H9 (cell line): Measurements from ENCODE around the gene ATOH7. TPM values are rescaled to one million over a fixed set of nuclear protein-coding genes. Genes with fewer than 3 reads are reported as not detected.

Experiments used
- DNase-seq: peaks from one replicate; pipeline ENCODE4 v3.0.0-alpha.2; 2017
- H2AFZ ChIP-seq: one replicate; pipeline ENCODE4 v1.6.1; 2013; ENCODE audit warnings: mild to moderate bottlenecking, low read length, control low read depth, moderate library complexity
- H2AK5ac ChIP-seq: 2 replicates; pipeline ENCODE4 v1.6.1; 2013; ENCODE audit warnings: low read length, control low read depth, mixed read lengths; ENCODE audit not compliant: insufficient read length
- H2BK120ac ChIP-seq: one replicate; pipeline ENCODE4 v1.6.1; 2013; ENCODE audit warnings: low read depth, mild to moderate bottlenecking, low read length, control low read depth, inconsistent platforms; ENCODE audit not compliant: poor library complexity, severe bottlenecking
- H2BK12ac ChIP-seq: 2 replicates; pipeline ENCODE4 v1.6.1; 2013; ENCODE audit warnings: low read length, control low read depth, mixed read lengths, low read depth; ENCODE audit not compliant: insufficient read length
- H2BK15ac ChIP-seq: 2 replicates; pipeline ENCODE4 v1.6.1; 2013; ENCODE audit warnings: low read depth, low read length, control low read depth
- H2BK20ac ChIP-seq: one replicate; pipeline ENCODE4 v1.6.1; 2013; ENCODE audit warnings: low read depth, mild to moderate bottlenecking, low read length, control low read depth, inconsistent platforms; ENCODE audit not compliant: poor library complexity, severe bottlenecking
- H2BK5ac ChIP-seq: 2 replicates; pipeline ENCODE4 v1.6.1; 2013; ENCODE audit warnings: low read length, control low read depth, mixed read lengths; ENCODE audit not compliant: insufficient read length
- H3K14ac ChIP-seq: 2 replicates; pipeline ENCODE4 v1.6.1; 2013; ENCODE audit warnings: low read length, control low read depth; ENCODE audit not compliant: insufficient read depth
- H3K18ac ChIP-seq: 2 replicates; pipeline ENCODE4 v1.6.1; 2013; ENCODE audit warnings: low read depth, mild to moderate bottlenecking, mixed read lengths, low read length, control low read depth; ENCODE audit not compliant: insufficient read length
- H3K23ac ChIP-seq: 2 replicates; pipeline ENCODE4 v1.6.1; 2013; ENCODE audit warnings: low read length, control low read depth, mixed read lengths, low read depth; ENCODE audit not compliant: insufficient read length
- H3K23me2 ChIP-seq: 2 replicates; pipeline ENCODE4 v1.6.1; 2013; ENCODE audit warnings: low read depth, mild to moderate bottlenecking, mixed read lengths, low read length, control low read depth; ENCODE audit not compliant: insufficient read length, poor library complexity, severe bottlenecking
- H3K27ac ChIP-seq: 2 replicates; pipeline ENCODE4 v1.5.1; 2013; ENCODE audit warnings: low read length, control low read depth, mixed read lengths, low read depth; ENCODE audit not compliant: insufficient read length
- H3K27me3 ChIP-seq: 2 replicates; pipeline ENCODE4 v1.6.1; 2013; ENCODE audit warnings: low read length, control low read depth, inconsistent platforms; ENCODE audit not compliant: insufficient read depth
- H3K4ac ChIP-seq: 2 replicates; pipeline ENCODE4 v1.6.1; 2013; ENCODE audit warnings: low read depth, mild to moderate bottlenecking, control low read depth, inconsistent platforms, low read length, moderate library complexity
- H3K4me1 ChIP-seq: 2 replicates; pipeline ENCODE4 v1.6.1; 2013; ENCODE audit warnings: low read length, control low read depth, inconsistent platforms; ENCODE audit not compliant: insufficient read depth
- H3K4me2 ChIP-seq: 2 replicates; pipeline ENCODE4 v1.6.1; 2013; ENCODE audit warnings: low read length, control low read depth, mixed read lengths; ENCODE audit not compliant: insufficient read length, insufficient read depth
- H3K56ac ChIP-seq: 2 replicates; pipeline ENCODE4 v1.6.1; 2013; ENCODE audit warnings: low read depth, mild to moderate bottlenecking, mixed read lengths, low read length, control low read depth; ENCODE audit not compliant: insufficient read length
- H3K79me1 ChIP-seq: 2 replicates; pipeline ENCODE4 v1.6.1; 2013; ENCODE audit warnings: low read depth, mild to moderate bottlenecking, moderate library complexity, low read length, control low read depth, inconsistent platforms; ENCODE audit not compliant: insufficient read depth, poor library complexity, severe bottlenecking
- H3K79me2 ChIP-seq: 2 replicates; pipeline ENCODE4 v1.6.1; 2013; ENCODE audit warnings: low read length, control low read depth, inconsistent platforms; ENCODE audit not compliant: insufficient read depth
- H3K9ac ChIP-seq: 2 replicates; pipeline ENCODE4 v1.6.1; 2013; ENCODE audit warnings: low read length, control low read depth, mixed read lengths; ENCODE audit not compliant: insufficient read length; ENCODE audit errors: extremely low read depth
- H3K9me3 ChIP-seq: one replicate; pipeline ENCODE4 v1.6.1; 2013; ENCODE audit warnings: low read depth, low read length, inconsistent platforms; ENCODE audit not compliant: control insufficient read depth
- H3T11ph ChIP-seq: one replicate; pipeline ENCODE4 v1.6.1; 2013; ENCODE audit warnings: mild to moderate bottlenecking, low read length, control low read depth, inconsistent platforms
- H4K20me1 ChIP-seq: one replicate; pipeline ENCODE4 v1.6.1; 2013; ENCODE audit not compliant: control insufficient read depth, insufficient read length, insufficient read depth
- H4K5ac ChIP-seq: 2 replicates; pipeline ENCODE4 v1.6.1; 2013; ENCODE audit warnings: low read depth, mild to moderate bottlenecking, mixed read lengths, low read length, control low read depth; ENCODE audit not compliant: insufficient read length
- H4K8ac ChIP-seq: replicated peaks from 2 replicates; pipeline ENCODE4 v1.6.1; 2013; ENCODE audit warnings: low read length, control low read depth, mixed read lengths, low read depth; ENCODE audit not compliant: insufficient read length
- H4K91ac ChIP-seq: 2 replicates; pipeline ENCODE4 v1.6.1; 2013; ENCODE audit warnings: low read depth, mild to moderate bottlenecking, moderate library complexity, mixed read lengths, low read length, control low read depth; ENCODE audit not compliant: insufficient read length
- H3K27ac Mint-ChIP-seq, 3 experiments: 2 replicates in 2 of 3; 3 replicates in 1 of 3; pipeline ENCODE4 v1.8.0; 2020 to 2021; ENCODE audit warnings: mixed read lengths in 3 of 3, mild to moderate bottlenecking in 1 of 3, moderate library complexity in 1 of 3
- H3K27me3 Mint-ChIP-seq: 2 replicates; pipeline ENCODE4 v1.8.0; 2021; ENCODE audit warnings: low read depth, mild to moderate bottlenecking, moderate library complexity, mixed read lengths
- H3K36me3 Mint-ChIP-seq, 3 experiments: 2 replicates in 2 of 3; 3 replicates in 1 of 3; pipeline ENCODE4 v1.8.0; 2020 to 2021; ENCODE audit warnings: low read depth in 3 of 3, mixed read lengths in 3 of 3; ENCODE audit not compliant: insufficient read depth in 1 of 3
- H3K4me1 Mint-ChIP-seq, 2 experiments: 2 replicates each; pipeline ENCODE4 v1.8.0; 2020; ENCODE audit warnings: mixed read lengths in 2 of 2
- H3K4me3 Mint-ChIP-seq, 2 experiments: 2 replicates in 1 of 2; 3 replicates in 1 of 2; pipeline ENCODE4 v1.8.0; 2020 to 2021; ENCODE audit warnings: mild to moderate bottlenecking in 2 of 2, mixed read lengths in 2 of 2, moderate library complexity in 1 of 2
- H3K9me3 Mint-ChIP-seq, 2 experiments: 2 replicates in 1 of 2; 3 replicates in 1 of 2; pipeline ENCODE4 v1.8.0; 2020; ENCODE audit warnings: mild to moderate bottlenecking in 2 of 2, mixed read lengths in 2 of 2, moderate library complexity in 1 of 2
- CTCF ChIP-seq: fragments of 200-600 bp; sonication (generic); conservative IDR thresholded peaks from 3 replicates; pipeline ENCODE4 v1.8.0; 2021; ENCODE audit warnings: antibody characterized with exemption, mild to moderate bottlenecking
- WGBS: extraction: QIAGEN DNeasy Blood & Tissue Kit; methylation state at CpG from one replicate; pipeline ENCODE4 v1.1.7; 2013; ENCODE audit warnings: missing lambda C conversion rate, low lambda C conversion rate, mixed read lengths; ENCODE audit not compliant: insufficient read length; ENCODE audit errors: extremely low coverage; 5-methylcytosine and 5-hydroxymethylcytosine counted together
- total RNA-seq: library from RNA; stranded (reverse); gene quantifications from 2 replicates; pipeline ENCODE4 v1.2.1, GENCODE V29; 2021

The ATOH7 gene
- total RNA-seq, 1 experiment from 2014 or later = 0.20 TPM

DNA sequence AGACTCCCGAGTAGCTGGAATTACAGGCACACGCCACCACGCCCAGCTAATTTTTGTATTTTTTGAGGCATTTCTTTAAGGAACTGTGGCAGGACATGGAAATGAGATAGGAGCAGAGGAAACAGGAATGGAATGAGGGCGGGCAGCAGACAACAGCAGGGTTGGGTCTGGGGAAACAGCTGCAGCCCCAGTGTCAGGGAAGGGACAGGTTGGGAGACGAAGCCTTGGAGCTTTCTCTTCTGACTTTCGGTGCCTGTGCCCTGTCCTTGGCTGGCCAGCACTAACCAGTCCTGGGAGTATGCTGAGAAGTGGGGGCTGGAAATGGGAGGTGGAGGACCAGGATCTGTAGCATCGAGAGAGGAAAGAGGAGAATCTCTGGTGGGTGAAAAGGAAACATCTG is 47.4 kb downstream of the ATOH7 start:
- Histone ChIP-seq H3K14ac (no peak overlapping the region), H2AFZ (no peak overlapping the region), H3K27me3 (no peaks in the 10 kb centered on the region), H3T11ph (no peak overlapping the region), H3K4ac (no peak overlapping the region), H4K91ac (no peak overlapping the region), H3K4me2 (no peak overlapping the region), H4K5ac (no peak overlapping the region), H2BK12ac (no peak overlapping the region), H3K18ac (no peak overlapping the region), H3K9ac (no peak overlapping the region), H3K9me3 (no peaks in the 10 kb centered on the region), H3K79me1 (no peaks in the 10 kb centered on the region), H3K23ac (no peak overlapping the region), H2AK5ac (no peak overlapping the region), H4K20me1 (no peaks in the 10 kb centered on the region), H2BK20ac (no peak overlapping the region), H3K56ac (no peak overlapping the region), H2BK15ac (no peak overlapping the region), H4K8ac (no peak overlapping the region), H3K79me2 (no peaks in the 10 kb centered on the region), H3K4me1 (no peaks in the 10 kb centered on the region), H3K27ac (no peak overlapping the region), H2BK120ac (no peak overlapping the region), H3K23me2 (no peaks in the 10 kb centered on the region), H2BK5ac (no peak overlapping the region)
- Mint-ChIP-seq H3K4me3 (no peak overlapping the region), H3K27ac (peak overlapping the region in 2 of 3 experiments; percentile 55 to 85; a peak in 3 of 7 replicates), H3K4me1 (peaks cover 5% of the 10 kb centered on the region in 2 experiments; a peak in 3 of 4 replicates), H3K9me3 (no peaks in the 10 kb centered on the region), H3K36me3 (no peaks in the 10 kb centered on the region), H3K27me3 (no peaks in the 10 kb centered on the region)
- no peak for TF ChIP-seq CTCF
- WGBS = no CpG with 5 or more reads among the region's 7 CpGs
- DNase-seq = peak; percentile 38

Other genes with a start within 250 kb of the ATOH7 start
- gene HERC4, start 156.8 kb downstream of the ATOH7 start, total RNA-seq = 24.5 and 28.3 TPM in 2 replicates
- not detected in 2 replicates for gene MYPN, start 122.6 kb downstream of the ATOH7 start, total RNA-seq
- 234 and 244 TPM in 2 replicates for gene HNRNPH3, start 100.0 kb upstream of the ATOH7 start, total RNA-seq
- gene PBLD, start 100.8 kb upstream of the ATOH7 start, total RNA-seq = 2.4 and 3.5 TPM in 2 replicates
- 14.0 and 14.1 TPM in 2 replicates for gene RUFY2, start 175.2 kb upstream of the ATOH7 start, total RNA-seq
- 43.4 and 46.9 TPM in 2 replicates for gene DNA2, start 239.9 kb upstream of the ATOH7 start, total RNA-seq